Upper lobe of right lung (tissue), 1 donor: ENCODE measurements around the gene GK. TPM values are rescaled to one million over a fixed set of nuclear protein-coding genes. Genes with fewer than 3 reads are reported as not detected.
A peak's percentile ranks its signal among the peaks of the same experiment; 100 is the strongest.
"Not testable (repeated sequence)": the region's sequence is repeated elsewhere in the genome, so short reads cannot be mapped to it uniquely, and the experiment has no call there.

Source experiments
- ATAC-seq: fragments of 200-7000 bp; cut with Tn5 transposase; one replicate; pipeline ENCODE4 v1.9.1; 2020; ENCODE audit warnings: mild to moderate bottlenecking, moderate library complexity
- DNase-seq: peaks from one replicate; pipeline ENCODE4 v3.0.0-alpha.2; 2020
- H3K27ac ChIP-seq: fragments of 200-600 bp; one replicate; pipeline ENCODE4 v1.8.0; 2022
- H3K27me3 ChIP-seq: fragments of 200-600 bp; one replicate; pipeline ENCODE4 v1.8.0; 2022; ENCODE audit warnings: mild to moderate bottlenecking
- H3K36me3 ChIP-seq: fragments of 200-600 bp; one replicate; pipeline ENCODE4 v1.8.0; 2022
- H3K4me1 ChIP-seq: fragments of 200-600 bp; one replicate; pipeline ENCODE4 v1.8.0; 2022
- H3K4me3 ChIP-seq: fragments of 200-600 bp; one replicate; pipeline ENCODE4 v1.8.0; 2022; ENCODE audit warnings: mild to moderate bottlenecking
- H3K9me3 ChIP-seq: fragments of 200-600 bp; one replicate; pipeline ENCODE4 v1.8.0; 2022
- CTCF ChIP-seq: fragments of 200-600 bp; IDR thresholded peaks from one replicate; pipeline ENCODE4 v1.8.0; 2022; ENCODE audit warnings: antibody characterized with exemption
- intact Hi-C: fragments of 100-400 bp; cut with DNase I; formaldehyde crosslinking; loops from one replicate; pipeline ENCODE4 v1.11.0; 2022
- total RNA-seq: library from RNA; stranded (reverse); fragmentation: NEBNext Ultra II Directional; extraction: Animal tissue kit (Norgen Biotek cat#: 25700); gene quantifications from one replicate; pipeline ENCODE4 v1.2.1, GENCODE V29; 2021
- donor health status: DM: no; HTN: yes; CAD: no; lungs with severe emphysema.

The GK gene
- total RNA-seq, 1 donor from 2014 or later, result 48.3 TPM

GRCh38 chrX:30626402-30626801 is 26.8 kb upstream of the GK start:
- Histone ChIP-seq H3K4me3 (no peak overlapping the region), H3K36me3 (no peaks in the 10 kb centered on the region), H3K4me1 (no peaks in the 10 kb centered on the region), H3K27ac (peak overlapping the region; percentile 42), H3K27me3 (no peaks in the 10 kb centered on the region), H3K9me3 (no peaks in the 10 kb centered on the region)
- intact Hi-C loops, result no loop called here
- no peak for DNase-seq
- no peak for ATAC-seq
- no peak for TF ChIP-seq CTCF

GRCh38 chrX:30627818-30628652 is 25.2 kb upstream of the GK start:
- DNase-seq, result no peak
- Histone ChIP-seq H3K9me3 (no peaks in the 10 kb centered on the region), H3K27ac (peak overlapping the region; percentile 42), H3K36me3 (no peaks in the 10 kb centered on the region), H3K27me3 (no peaks in the 10 kb centered on the region), H3K4me1 (no peaks in the 10 kb centered on the region), H3K4me3 (no peak overlapping the region)
- TF ChIP-seq CTCF, result no peak
- intact Hi-C loops, result no loop called here
- ATAC-seq, result peak; percentile 61

- H3K27ac ChIP-seq, H3K36me3 ChIP-seq, DNase-seq, intact Hi-C loops, H3K4me3 ChIP-seq, H3K4me1 ChIP-seq, H3K27me3 ChIP-seq, ATAC-seq, H3K9me3 ChIP-seq: not testable (repeated sequence)
These were observed 19.2 kb upstream of the GK start for GRCh38 chrX:30634070-30634469.

GRCh38 chrX:30635630-30636029 is 17.6 kb upstream of the GK start:
- Histone ChIP-seq H3K4me1 (no peaks in the 10 kb centered on the region), H3K9me3 (no peaks in the 10 kb centered on the region), H3K4me3 (no peak overlapping the region), H3K36me3 (no peaks in the 10 kb centered on the region), H3K27ac (no peak overlapping the region), H3K27me3 (no peaks in the 10 kb centered on the region)
- DNase-seq (no peak), ATAC-seq (peak; percentile 41)
- intact Hi-C loops, result no loop called here
- TF ChIP-seq CTCF, result peak; percentile 39

- H3K36me3 ChIP-seq, result no peaks in the 10 kb centered on the region
- no peak overlapping the region for H3K4me3 ChIP-seq
- DNase-seq (no peak), ATAC-seq (peak; percentile 79)
- H3K4me1 ChIP-seq, result no peaks in the 10 kb centered on the region
- TF ChIP-seq CTCF, result no peak
- intact Hi-C loops, result no loop called here
- H3K27ac ChIP-seq, result no peak overlapping the region
- no peaks in the 10 kb centered on the region for H3K27me3 ChIP-seq
- H3K9me3 ChIP-seq, result no peaks in the 10 kb centered on the region
These were observed 15.1 kb upstream of the GK start for GRCh38 chrX:30637874-30638815.

GRCh38 chrX:30639702-30640101 is 13.5 kb upstream of the GK start:
- H3K36me3 ChIP-seq, H3K4me3 ChIP-seq, intact Hi-C loops, ATAC-seq, H3K27me3 ChIP-seq, DNase-seq, H3K9me3 ChIP-seq, H3K27ac ChIP-seq, H3K4me1 ChIP-seq: not testable (repeated sequence)
